Left lobe of liver (tissue), 2 donors: ENCODE results near the gene BARX2. TPM values are rescaled to one million over a fixed set of nuclear protein-coding genes. Genes with fewer than 3 reads are reported as not detected.

ENCODE experiments used
- ATAC-seq: fragments of 200-7000 bp; cut with Tn5 transposase; one replicate; pipeline ENCODE4 v1.9.1; 2020; ENCODE audit warnings: mild to moderate bottlenecking, moderate library complexity
- DNase-seq: peaks from one replicate; pipeline ENCODE4 v3.0.0-alpha.2; 2020; ENCODE audit warnings: low spot score
- total RNA-seq: library from RNA; stranded (reverse); gene quantifications from one replicate; pipeline ENCODE4 v1.2.1, GENCODE V29; 2021
- donor health status: DM: no; HTN: no; CAD: no; lungs with moderate emphysema.
- donor health status: DM: no; HTN: yes; CAD: no.

BARX2 gene
- total RNA-seq, 1 donor from 2014 or later, result not detected

DNA sequence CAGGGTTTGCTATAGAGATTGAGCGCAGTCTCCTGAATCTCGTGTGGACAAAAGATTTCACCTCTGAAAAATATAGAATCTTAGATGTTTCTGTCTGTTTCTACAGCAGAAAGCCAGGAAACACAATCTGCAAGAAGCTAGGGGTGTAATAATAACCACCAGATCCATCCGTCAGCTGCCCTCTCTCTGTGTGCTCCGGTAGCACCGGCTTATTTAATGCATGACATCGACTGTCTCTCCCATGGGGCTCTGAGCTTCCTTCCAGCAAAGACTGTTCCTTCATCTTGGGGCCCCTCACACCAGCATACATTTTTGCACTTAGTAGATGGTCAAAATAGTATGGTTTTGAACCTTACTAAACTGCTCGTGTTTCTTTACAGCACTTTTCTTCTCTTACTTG lies 20.2 kb downstream of the BARX2 start:
- DNase-seq (no peak), ATAC-seq (no peak)

DNA sequence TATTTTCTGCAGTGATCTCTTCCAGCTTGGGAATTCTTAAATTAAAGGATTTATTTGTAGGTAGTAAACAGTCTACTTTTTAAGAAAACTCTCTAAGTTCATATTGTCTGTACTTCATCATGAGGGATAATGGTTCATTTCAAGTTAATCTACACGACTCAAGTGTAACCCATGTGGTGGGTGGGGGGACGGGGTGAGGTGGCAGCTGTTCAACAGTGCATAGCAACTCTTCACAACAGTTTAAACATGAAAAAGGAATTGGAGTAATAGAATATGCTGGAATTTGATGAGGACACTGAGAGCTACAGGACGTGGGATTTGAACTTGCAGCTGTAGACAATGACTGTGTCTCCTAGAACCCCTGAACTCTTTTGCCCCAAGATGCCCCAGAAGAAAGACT lies 20.8 kb downstream of the BARX2 start:
- DNase-seq, result no peak
- no peak for ATAC-seq

DNA sequence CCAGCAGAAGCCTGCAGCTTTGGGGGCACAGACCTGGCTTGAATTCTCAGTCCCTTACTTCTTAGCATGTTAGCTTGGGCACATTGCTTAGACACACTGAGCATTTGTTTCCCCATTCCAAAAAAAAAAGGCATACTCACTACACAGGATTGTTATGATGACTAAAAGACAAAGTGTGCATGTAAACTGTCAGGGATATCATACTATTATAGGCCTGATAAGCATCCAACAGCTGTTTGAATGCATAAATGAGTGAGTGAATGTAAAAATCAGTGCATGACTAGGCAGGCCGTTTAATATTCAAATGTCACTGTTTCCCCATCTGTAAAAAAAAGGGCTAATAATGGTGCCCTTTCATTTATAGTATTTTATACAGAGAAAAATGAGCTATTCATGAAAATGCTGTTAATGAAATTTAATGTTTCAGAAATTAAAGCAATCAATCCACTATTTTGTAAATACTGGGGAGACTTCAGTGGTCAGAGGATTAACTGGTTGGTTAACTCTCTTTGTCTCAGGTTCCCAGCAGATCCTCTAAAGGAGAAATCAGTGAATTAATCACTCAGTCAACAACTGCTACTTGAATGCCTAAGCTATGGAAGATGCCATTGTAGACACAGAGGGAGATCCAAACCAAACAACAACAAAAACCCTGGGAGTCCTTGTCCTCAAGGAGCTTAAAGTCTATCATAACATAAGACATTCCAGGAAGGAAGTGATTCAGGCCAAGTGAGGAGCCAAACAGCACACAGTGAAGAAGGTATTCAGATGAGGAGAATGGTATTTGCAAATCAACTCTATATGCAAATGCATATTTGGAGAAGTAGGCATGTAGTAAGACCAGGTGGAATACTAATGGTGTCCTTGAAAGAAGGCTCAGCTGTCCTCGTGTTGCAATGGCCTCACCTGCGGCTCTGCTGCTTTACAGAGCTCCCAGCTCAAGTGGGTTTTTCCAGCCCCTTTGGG lies 26.8 kb downstream of the BARX2 start:
- ATAC-seq (no peak), DNase-seq (no peak)

DNA sequence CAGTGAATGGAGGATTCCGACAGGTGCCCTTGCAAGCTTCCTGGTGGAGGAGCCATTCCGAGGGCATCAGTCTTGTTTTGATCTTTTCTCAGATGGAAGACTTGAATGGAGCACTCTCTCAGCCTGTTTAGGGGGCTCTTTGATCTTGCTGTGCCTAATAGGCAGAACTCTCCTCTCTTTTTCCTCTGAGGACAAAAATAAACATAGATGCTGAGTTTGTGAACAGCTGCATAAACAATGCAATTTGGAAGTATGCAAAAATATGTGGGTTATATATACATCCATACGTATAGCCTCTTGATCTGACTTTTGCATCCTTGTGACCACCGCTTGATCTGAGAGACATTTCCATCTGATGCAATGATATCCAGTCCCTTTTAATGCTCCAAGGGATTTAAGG lies 29.1 kb downstream of the BARX2 start:
- ATAC-seq (no peak), DNase-seq (no peak)

DNA sequence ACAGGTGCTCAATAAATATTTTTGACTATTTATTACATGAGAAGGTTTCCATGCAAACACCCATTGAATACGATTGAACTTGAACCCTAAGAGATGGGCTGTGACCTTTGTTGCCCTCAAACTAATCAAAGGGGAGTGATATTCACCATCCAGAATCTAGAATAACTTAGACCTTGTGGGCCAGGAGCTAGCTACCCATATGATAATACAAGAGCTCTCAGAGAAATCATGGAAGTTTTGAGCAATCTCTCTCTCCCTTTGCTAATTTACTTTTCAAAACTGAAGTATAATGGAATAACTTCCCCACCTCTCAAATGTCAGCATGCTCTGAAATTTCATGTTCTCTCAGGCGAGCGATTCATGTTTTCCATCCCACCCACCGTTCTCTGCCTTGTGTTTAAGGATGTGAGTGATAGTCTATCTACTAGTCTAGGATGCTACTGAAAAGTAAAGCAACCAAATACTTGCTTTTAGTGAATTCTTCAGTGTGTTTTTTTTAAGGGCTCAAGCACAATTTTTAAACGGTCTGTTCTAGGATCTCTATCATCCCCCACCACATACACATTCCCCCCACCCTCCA lies 33.3 kb downstream of the BARX2 start:
- ATAC-seq (no peak), DNase-seq (no peak)

DNA sequence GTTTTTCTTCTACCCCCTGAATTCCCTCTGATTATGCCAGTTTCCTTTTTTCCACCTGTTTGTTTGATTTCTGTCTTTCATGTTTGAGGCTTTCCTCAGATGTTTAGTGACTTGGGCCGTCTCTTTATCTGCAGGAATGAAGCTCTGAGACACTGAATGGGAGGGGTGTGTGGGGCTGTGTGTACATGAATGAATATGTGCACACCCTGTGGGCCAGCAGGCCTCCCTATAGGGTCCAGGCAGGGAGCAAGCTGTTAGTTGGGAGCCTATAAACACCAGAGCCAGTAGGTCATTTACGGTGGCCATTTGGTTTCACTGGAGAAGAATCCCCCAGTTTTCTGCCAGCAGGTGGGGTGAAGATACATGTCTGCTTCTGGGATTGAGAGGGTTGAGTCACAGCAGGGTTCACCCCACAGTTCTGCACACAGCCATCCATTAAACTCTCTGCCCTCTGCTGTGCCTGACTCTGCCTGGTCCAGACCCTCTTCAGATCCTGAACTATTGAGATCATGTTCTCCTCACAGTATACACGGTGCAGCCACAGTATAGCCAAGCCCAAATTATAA lies 34.8 kb downstream of the BARX2 start:
- no peak for ATAC-seq

DNA sequence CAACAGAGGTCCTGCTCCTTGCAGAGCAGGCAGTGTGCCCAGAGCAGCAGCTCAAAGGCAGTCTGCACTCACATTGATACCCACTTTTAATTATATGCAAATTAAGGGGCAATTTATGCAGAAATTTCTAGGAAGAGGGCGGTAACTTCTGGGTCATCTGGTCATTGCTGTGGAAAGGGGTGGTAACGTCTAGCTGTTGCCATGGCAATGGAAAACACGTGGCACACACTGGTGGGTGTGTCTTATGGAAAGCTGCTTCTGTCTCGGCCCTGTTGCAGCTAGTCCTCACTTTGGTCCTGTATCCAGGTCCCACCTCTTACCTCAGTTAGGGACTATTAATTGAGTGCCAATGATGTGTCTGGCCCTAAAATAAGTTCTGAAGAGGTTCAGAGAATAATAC lies 36.8 kb downstream of the BARX2 start:
- ATAC-seq (no peak), DNase-seq (no peak)

More for the DNA sequence above, 34.8 kb downstream of the BARX2 start:
- no peak for DNase-seq

DNA sequence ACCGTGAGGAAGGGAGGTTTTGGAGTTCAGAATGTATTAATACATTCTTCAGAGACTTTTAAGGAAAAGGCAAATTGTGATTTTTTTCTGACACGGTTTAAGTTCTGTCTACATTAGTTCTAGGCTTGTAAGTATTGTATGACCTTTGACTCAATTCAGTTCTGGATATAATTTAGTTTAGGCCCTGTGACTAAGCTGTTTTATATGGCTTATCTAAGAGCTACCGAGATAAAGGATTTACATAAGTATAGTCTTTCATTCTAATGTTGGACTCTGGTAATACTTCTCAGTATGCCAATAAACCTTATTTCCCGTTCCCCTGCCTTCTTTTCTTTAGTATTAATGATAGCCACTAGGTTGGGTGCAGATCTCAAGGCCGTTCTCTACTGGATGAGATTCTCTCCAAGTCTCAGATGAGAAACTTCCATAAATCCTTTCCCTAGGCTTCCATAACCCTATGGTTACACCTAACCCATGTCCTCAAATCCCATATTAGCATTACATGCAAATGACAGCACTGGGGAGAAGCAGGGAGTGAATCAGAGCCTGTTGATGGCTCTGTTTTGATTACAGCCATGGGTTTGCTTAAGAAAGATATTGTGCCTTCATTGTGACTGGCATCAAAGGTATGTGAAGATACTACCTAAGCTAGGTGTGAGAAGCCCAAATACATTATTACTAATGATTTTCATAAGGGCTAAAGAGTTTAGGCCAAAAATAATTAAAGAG lies 38.7 kb downstream of the BARX2 start:
- DNase-seq, result no peak
- no peak for ATAC-seq

DNA sequence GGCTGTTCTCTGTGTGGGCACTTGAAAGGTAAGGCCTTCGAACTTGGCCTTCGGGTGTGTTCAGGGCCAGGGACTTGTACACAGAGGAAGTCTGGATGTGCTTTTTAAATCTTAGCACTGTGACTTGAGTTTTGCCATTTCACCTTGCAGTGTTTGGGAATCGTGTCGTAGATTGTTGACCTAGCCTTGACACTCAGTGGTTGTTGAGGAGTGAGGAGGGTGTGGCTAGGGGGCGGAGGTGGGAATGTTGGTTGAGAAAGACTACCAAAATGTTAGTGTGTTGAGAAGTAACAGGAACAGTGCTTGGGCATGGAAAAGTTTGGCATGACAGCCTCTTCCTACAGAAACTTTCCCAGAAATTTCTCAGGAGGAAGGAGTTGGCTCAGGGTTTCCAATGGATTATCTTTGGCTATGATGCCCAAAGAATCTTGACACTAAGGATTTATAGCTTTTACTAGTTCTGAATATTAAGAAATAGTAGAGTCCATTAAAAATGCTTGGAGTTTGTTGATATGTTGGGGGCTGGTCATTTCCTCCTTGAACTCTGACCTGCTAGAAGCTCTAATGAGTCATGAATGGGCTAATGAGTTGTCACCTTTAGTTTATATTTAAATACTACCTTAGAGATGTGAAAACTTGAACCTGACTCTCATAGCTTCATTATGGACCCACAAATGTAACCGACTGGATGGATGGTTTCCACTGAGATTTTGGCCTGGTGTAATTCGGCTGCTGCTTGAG lies 40.6 kb downstream of the BARX2 start:
- no peak for ATAC-seq
- no peak for DNase-seq

DNA sequence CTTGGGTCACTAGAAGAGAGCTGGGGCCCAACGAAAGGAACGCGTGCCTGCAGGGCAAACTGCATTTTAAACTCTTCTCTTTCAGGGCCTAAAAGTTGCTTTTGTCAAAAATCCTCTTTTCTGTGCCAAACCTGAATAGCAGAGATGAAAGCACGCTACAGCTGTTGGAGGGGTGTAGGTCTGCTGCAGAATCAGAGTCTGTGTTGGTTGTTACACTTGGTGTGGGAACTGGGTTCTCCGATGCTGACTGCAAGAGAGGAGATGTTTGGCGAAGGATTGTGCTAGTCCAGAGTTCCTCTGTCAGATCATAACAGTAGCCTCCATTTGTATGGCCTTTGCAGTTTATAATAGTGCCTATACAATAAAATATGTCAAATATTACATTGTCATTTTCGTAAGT lies 41.8 kb downstream of the BARX2 start:
- DNase-seq, result no peak
- ATAC-seq, result no peak

DNA sequence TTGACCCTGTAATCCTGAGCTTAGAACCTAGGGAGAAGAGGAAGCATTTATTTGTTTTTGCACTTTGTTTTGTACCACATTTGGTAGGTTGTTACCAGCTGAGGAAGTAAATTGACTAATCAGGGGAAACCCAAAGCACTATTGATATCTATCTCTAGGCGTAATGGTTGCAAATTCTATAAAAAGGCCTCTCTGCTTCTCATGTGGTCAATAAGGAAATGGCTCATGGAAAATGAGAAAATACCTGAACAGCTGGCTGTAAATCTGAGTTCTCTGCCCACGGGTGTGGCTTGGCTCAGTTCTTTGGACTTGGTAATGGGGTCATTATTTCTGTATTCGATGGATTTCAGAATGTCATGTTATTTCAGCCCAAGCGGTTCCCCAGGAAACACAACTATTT lies 42.4 kb downstream of the BARX2 start:
- no peak for DNase-seq
- ATAC-seq, result no peak

DNA sequence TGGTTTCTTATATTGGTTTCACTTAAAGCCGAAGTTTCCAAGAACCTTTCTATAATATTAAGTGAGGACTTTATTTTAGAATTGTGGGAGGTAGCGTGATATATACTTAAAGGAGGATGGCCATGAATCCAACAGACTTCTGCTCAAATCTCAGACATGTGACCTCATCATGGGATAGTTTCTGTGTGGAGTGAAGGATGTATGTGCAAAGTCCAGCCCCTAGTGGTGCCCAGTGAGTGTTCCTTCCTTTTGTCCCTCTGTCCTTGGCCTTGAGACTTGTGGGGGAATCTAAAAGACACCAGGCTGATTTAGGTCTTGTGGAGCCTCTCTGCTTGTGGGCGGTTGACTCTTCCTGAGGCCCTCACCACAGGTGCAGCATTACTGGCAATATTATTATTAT lies 43.7 kb downstream of the BARX2 start:
- ATAC-seq (no peak), DNase-seq (no peak)

DNA sequence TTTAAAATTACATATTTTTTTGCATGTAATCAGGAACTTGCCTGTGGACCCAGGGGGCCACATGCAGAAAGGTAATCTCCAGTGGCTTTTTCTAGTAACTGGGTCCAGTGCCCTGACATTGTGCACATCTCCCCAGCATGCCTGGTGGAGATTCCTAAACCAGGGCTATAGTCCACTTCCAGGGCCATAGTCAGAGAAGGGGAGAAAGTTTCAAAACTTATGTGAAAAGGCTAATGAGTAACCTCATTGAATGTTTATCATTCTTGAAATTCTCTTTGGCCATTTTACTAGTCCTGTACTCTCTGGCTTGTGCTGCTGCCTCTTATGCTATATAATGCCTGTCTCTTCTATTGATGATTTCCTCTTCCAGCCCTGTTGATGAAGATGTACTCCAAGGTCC lies 47.8 kb downstream of the BARX2 start:
- DNase-seq, result no peak

DNA sequence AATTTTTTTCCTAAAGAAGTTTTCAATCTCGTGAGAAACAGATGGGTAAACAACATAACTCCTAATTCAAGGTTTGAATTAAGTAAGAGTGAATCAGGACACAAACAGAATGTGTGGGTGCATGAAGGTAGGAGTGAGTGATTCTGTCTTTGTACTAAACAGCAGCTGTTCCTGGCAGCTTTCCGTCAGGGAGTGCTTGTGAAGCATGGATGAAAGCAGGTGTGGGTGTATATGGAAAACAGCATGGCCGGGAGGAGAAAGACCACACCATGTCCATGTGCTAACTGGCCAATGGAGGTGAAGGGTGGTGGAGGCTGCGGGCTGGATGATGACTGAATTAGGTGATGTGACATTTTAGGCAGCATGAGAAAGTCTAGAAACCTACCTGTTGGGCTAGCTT lies 49.6 kb downstream of the BARX2 start:
- ATAC-seq (no peak), DNase-seq (no peak)

More for the DNA sequence above, 47.8 kb downstream of the BARX2 start:
- no peak for ATAC-seq

DNA sequence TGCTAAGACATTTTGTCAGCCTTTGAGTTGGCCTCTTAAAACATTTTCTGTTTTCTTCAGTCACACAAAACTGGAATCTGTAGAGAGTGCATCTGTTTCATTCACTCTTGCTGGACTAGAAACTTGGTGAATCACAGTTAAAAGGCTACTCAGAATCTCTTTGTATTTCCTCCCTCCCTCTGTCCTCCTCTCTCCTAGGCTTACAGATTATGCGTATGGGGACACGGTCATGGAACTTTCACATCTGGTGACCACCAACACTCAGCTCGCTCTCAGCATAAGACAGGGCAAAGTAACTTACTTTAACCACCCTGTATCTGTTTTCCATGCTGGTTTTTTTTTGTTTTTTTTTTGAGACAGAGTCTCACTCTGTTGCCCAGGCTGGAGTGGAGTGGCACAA lies 50.4 kb downstream of the BARX2 start:
- no peak for DNase-seq
- no peak for ATAC-seq

DNA sequence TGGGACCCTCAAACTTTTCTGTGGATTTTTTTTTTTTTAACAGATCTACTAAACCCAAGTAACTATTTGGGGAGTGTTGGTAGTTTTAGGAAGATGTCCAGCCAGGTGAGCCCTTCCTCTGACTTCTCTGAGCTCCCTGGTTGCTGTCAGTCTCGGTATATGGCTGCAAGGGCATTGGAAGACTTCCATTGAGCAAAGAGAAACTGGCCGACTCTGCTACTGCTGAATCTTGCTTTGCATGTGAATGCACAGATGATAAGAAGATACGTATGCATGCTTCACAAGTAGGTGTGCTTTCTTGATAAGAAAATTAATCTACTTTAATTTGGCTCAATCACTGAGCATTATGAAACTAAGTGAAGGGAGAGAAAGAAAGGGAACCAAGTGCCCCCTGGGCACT lies 51.1 kb downstream of the BARX2 start:
- ATAC-seq, result no peak
- DNase-seq, result no peak

DNA sequence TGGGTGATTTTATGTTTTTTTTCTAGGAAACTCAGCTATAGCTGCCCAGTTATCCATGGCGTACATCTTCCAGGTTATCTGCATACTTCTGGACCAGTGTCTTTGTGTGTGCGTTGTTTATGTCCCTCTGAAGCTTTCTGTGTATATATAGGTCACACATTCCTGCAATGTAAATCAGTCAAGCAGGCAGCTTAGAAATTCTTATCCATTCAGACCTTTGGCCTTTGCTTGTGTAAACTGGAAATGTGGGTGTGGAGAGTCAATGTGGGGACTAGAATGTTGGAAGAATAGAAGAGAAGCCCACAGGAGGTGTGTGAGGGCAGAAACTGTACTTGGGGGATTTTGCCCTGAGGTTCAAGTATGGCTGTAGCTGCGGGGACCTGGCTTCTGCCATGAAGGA lies 51.7 kb downstream of the BARX2 start:
- DNase-seq (no peak), ATAC-seq (peak; percentile 79)

DNA sequence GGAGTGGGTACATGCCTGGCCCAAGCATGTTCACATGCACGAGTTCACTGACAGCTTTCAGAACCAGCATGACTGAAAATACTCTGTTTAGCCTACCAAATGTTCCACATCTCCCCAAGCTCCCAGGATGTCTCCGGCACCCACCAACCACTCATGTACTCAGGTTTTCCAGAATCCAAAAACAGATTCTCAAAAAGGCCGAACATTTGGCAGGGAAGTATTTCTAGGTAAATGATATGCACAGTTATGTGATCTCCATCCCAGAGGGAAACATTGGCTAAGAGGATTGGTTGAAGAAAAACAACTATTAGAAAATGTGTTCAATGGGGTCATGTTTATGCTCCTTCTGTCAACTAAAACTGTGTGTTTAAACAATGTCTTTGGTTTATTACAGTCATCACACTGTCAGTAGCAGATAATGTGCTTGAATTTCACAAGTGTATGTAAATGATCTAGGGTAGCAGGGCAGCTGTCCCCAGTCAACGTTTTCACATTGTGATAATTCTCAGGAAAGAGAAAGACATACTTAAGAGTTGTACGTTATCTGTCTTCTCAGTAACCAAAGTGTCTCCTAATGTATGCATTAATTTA lies 52.3 kb downstream of the BARX2 start:
- no peak for DNase-seq
- ATAC-seq, result no peak

DNA sequence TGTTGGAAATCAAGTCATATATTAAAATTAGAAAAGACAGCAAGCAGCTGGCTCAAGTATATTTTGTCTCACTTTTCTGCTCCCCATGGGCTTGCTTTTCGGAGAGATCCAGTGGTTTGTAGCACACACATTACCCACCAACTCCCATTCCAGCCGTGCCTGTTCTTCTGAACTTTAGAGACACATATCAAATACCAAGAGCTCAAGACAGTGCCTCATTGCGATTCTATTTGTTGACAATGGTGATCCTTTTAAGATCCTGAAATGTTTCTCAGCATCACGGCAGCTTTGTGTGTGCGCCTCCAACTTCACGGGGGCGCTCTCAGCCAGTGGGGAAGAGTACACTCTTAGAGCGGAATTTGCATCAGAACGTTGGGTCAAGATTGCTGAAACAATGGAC lies 52.9 kb downstream of the BARX2 start:
- ATAC-seq (no peak), DNase-seq (no peak)
